HG03520 (cell line): ENCODE measurements around the gene FOXL3.
"Not testable (repeated sequence)": the region's sequence is repeated elsewhere in the genome, so short reads cannot be mapped to it uniquely, and the experiment has no call there.

Experiments used
- ATAC-seq: cut with Tn5 transposase; IDR thresholded peaks from one replicate; pipeline ENCODE4 v1.9.1; 2021; ENCODE audit warnings: mild to moderate bottlenecking, moderate library complexity; ENCODE audit not compliant: unreplicated experiment

The FOXL3 gene

GRCh38 chr7:289756-290553 is at the start of gene FOXL3:
FOXL3 (plus strand) TSS chr7:290170; CDS start chr7:290170, 0 bp downstream.
- ATAC-seq, result no peak

DNA sequence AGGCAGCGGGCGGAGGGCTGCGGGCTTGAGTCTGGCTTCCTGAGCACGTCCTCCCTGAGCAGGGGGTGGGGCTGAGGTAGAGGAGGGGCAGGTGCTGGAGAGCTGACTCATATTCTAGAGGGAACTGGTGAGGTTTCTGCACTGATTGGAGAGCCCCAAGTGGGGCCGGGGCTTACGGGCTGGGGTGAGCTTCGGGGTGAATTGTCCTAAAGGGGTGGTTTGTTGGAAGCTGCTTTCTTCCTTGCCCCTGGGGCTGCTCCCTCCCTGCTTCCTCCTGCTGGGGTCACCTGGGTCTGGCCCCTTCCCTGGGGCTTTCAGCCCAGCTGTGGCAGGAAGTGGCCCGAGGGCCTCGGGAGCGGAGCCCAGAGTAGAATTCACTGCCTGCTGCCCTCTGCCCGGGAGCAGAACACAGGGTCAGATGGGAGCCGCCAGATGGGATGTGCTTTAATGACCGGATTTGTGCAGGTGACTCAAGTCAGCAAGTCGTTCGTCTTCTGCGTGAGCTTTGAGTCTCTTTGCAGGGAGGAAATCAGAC is 49.0 kb upstream of the FOXL3 start:
- no peak for ATAC-seq

- ATAC-seq, result no peak
These were observed 48.5 kb upstream of the FOXL3 start for GRCh38 chr7:241513-241912.

DNA sequence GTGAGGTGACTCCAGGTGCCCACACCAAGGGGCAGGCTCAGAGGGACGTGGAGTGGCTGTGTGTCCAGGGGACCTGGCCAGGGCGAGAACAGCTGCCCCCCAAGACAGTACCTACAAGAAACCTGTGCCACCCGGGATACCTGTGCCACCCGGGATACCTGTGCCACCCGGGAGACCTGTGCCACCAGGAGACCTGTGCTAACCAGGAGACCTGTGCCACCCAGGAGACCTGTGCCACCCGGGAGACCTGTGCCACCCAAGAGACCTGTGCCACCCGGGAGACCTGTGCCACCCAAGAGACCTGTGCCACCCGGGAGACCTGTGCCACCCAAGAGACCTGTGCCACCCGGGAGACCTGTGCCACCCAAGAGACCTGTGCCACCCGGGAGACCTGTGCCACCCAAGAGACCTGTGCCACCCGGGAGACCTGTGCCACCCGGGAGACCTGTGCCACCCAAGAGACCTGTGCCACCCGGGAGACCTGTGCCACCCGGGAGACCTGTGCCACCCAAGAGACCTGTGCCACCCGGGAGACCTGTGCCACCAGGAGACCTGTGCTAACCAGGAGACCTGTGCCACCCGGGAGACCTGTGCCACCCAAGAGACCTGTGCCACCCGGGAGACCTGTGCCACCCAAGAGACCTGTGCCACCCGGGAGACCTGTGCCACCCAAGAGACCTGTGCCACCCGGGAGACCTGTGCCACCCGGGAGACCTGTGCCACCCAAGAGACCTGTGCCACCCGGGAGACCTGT is 47.0 kb upstream of the FOXL3 start:
- ATAC-seq, result not testable (repeated sequence)

GRCh38 chr7:243580-243978 is 46.4 kb upstream of the FOXL3 start:
- not testable (repeated sequence) for ATAC-seq

DNA sequence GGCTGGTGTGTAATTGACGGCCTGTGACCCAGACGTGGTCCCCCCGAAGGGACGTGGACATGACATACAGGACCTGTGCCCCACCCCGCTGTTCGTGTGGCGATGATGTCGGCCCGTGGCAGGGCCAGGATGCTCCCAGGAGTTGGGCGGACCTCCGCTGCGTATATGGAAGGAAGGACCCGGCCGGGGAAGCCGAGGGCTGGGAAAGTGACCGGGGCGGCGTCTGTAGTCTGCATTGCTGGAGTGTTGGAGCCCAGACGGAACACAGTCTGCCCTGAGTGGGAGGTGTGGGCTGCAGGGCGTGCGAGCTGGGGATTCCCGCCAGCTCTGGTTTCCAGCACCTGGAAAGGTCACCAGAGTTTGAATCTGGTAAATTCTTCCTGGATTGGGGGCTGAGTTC is 45.0 kb upstream of the FOXL3 start:
- ATAC-seq, result no peak

DNA sequence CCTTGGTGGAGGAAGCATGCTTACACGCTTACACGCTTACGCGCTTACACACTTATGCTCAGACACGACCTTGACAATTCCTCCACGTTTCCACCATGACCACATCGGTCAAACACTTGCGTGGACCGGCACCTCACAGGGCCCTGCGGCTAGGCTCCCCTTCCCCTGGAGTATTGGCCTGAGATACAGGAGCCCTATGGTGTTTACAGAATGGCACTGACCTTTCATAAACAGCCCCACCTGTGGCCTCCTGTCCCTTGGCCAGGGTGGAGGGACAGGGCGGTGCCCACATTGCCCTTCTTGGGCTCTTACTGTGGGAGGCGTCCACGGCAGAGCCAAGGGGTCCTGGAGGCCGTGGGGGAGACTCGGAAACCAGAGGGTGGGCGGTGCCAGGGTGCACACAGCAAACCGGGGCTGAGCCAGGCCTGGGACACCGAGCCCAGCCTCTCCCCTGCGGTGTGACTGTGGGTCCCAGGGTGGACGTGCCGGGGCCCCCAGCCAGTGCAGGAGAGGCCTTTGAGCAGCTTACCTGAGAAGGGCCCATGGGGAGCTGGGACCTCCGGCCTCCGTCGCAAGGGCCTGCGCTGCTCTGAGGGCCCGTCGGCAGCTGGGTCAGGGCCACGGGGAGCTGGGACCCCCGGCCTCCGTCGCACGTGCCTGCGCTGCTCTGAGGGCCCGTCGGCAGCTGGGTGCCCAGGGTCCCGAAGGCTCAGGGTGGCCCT is 44.2 kb upstream of the FOXL3 start:
- no peak for ATAC-seq

DNA sequence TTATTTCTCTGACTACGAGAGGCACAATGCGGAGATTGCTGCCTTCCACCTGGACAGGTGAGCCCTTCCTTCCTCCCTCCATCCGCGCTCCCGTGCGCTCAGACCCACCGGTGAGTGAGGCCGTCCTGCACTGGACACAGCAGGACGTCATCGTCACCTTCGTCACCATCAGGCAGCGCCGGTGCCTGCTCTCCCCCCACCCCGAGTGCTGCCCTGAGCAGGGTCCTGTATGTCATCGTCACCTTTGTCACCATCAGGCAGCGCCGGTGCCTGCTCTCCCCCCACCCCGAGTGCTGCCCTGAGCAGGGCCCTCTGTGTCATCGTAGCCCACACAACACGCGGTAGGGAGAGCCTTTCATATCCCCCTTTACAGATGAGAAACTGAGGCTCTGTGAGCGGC is 43.5 kb upstream of the FOXL3 start:
- no peak for ATAC-seq

DNA sequence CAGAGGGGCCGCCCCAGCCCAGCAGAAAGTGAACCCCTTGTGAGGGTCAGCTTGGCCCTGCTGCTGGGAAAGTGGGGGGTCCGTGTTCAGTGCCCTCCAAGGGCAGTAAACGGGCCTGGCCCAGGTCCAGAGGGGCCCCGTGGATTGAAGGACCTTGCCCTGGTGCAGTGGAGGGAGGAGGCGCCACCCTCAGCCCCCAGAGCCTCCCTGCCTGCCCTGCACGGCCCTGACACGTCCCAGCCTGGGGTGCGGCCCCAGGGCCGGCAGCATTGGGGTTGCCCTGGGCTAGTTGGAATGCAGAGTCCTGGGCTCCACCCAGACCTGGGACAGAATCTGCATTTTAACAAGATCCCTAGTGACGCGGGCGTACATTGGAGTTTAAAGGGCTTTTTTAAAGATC is 42.8 kb upstream of the FOXL3 start:
- no peak for ATAC-seq

GRCh38 chr7:247636-248035 is 42.3 kb upstream of the FOXL3 start:
- no peak for ATAC-seq

- no peak for ATAC-seq
These were observed 41.1 kb upstream of the FOXL3 start for GRCh38 chr7:248732-249435.

DNA sequence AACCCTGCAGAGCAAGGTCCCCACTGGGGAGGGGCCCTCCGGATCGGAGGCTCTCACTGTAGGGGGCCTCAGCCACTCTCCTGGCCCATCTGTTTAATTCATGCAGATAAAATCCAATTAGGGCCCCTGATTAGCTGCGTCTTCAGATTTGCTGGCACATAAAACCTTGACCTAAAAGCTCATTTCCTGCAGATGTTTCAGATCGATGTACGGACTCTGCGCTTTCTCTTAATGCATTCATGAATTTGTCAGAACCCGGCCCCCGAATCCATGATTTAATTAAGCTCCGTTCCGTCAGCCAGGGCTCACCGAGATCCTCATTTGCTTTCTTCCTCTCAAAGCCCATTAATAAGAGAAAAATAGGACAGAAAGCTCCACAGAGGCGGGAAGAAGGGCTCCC is 40.0 kb upstream of the FOXL3 start:
- no peak for ATAC-seq

DNA sequence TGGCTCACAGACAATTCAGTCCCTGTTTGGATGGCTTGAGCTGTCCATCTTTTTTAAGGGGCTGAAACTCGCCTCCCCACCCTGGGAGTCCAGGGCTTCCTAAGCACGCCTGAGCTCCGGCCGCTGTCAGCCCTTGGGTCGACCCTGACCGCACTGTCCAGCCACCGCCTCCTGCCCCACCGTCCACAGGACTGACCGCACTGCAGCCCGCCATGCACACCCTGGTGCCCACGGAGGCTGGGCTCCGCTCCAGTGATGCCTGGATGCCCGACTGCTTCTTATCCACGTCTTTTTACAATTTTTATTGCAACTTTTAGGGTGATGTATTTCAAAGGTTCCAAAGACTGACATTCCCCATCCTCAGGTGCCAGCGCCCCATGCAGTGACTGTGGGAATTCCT is 39.4 kb upstream of the FOXL3 start:
- no peak for ATAC-seq

- no peak for ATAC-seq
These were observed 39.0 kb upstream of the FOXL3 start for GRCh38 chr7:251005-251404.

GRCh38 chr7:251446-252175 is 38.4 kb upstream of the FOXL3 start:
- ATAC-seq, result no peak

- no peak for ATAC-seq
These were observed 37.6 kb upstream of the FOXL3 start for GRCh38 chr7:252216-252965.

DNA sequence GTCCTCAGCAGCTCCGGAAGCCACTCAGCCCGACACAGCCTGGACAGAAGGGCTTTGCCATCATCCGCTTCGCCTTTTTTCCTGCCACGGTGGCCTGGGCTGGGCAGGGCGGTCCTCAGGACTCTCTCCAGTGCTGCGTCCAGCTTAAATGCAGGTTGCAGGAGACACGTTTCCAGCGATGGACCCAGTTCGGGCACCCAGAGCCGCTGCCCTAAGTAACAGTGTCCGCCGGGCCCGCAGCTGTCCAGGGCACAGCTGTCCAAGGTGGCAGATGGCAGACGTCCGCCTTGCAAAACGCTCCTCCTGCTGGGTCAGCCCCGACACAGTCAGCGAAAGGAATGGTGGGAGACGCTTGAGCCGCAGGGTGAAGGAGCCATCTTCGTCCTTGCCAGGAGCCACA is 37.0 kb upstream of the FOXL3 start:
- no peak for ATAC-seq

DNA sequence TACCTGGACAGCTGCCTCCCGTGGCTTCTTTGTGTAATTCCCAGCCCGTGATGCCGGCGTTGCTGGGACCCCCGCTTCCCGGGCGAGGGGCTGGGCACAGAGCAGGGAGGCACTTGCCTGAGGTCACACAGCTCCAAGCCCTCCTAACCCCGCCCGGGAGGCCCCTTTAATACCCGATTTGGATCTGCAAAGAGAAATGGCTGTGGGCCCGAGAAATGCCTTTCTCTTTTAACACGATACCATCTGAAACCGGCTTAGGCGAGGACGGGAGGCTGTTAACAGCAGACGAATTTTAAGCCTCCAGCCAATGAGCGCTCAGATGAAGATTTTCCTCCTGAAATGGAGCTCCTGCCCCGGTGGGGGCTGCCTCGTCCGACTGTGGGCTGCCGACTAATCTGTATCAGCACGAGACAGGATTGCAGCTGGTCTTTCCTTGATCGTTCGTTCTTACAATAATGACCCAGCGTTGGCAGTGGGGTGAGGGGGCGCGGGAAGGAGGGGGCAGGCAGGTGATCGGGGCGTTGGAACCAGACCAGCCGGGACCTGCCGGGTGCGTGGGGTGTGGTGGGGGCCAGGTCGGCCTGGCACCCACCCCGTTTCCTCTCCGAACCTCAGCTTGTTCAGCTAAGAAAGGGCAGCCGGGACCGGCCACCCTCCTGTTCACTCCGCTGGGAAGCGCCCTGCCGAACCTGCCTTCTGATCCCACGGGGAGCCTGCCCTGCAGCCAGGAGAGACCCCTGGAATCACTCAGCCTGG is 36.2 kb upstream of the FOXL3 start:
- ATAC-seq, result no peak
